Measurements from ENCODE around the gene DCAF17.
A peak's percentile ranks its signal among the peaks of the same experiment; 100 is the strongest.

DCAF17 gene, protein sequence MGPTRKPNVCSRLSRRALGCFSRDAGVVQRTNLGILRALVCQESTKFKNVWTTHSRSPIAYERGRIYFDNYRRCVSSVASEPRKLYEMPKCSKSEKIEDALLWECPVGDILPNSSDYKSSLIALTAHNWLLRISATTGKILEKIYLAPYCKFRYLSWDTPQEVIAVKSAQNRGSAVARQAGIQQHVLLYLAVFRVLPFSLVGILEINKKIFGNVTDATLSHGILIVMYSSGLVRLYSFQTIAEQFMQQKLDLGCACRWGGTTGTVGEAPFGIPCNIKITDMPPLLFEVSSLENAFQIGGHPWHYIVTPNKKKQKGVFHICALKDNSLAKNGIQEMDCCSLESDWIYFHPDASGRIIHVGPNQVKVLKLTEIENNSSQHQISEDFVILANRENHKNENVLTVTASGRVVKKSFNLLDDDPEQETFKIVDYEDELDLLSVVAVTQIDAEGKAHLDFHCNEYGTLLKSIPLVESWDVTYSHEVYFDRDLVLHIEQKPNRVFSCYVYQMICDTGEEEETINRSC

DNA sequence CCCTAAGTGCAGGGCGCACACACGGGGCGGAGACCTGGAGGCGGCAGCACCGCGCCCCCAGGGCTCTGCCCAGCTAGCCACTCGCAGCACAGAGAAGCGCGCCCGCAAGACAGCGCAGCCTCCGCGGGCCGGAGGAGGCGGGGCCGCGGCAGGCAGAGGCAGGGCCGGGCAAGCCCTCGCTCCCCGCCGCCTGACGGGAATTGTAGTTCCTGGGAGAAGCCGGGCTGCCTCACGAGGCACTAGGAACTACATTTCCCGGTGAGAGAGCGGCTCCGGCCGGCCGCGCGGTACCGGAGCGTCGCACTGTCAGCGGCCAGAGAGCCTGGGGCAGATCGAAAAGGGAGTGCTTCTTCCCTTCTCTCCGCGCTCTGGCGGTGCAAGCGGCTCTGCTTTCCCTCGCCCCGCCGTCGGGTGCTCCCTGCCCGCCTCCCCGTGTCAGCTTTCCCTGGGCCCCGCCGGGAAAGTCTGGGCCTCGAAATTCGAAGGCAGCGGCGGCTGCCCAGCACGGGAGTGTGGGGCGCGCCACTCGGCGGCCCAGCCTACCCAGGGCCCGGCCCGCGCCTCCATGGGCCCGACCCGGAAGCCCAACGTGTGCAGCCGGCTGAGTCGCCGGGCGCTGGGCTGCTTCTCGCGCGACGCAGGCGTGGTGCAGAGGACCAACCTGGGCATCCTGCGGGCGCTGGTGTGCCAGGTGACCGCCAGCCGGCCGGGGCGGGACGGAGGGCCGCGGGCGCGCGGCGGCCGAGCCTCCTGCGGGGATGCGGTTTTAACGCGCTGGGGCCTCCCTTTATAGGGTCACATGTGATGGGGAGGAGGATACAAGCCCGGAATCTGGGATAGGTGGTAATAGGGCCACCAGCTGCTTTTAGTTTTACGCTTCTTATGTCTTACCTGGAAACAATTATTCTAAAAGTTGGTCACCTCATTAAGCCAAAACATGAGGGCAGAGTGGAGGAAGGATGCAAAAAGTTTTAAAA is at the start of gene DCAF17:
Gene DCAF17 (plus strand): TSS at position 214 of the 977 bp plus-strand sequence. CDS start 352 bp downstream, at position 566.
- peak; percentile 95 for DNase-seq (ENCODE audit: low read depth, low spot score)
- no peak within 1 kb of the TSS for H3K27ac ChIP-seq (ENCODE audit: low read length)
- peaks cover 1% of the 10 kb centered on the region; the same call in 1 of the 2 replicates for H3K4me1 ChIP-seq (ENCODE audit: control insufficient read depth, insufficient read depth, low read length)
- WGBS (ENCODE audit: insufficient coverage, insufficient read length): no CpG with 5 or more reads among the region's 92 CpGs
- no peaks in the 10 kb centered on the region for H3K27me3 ChIP-seq (ENCODE audit: control insufficient read depth, insufficient read depth, low read length)
- H3K4me3 ChIP-seq (ENCODE audit: low read length): peak within 1 kb of the TSS; percentile 71
- peaks cover 3% of the 10 kb centered on the region; the same call in 1 of the 2 replicates for H3K36me3 ChIP-seq (ENCODE audit: control insufficient read depth, insufficient read depth, low read length)
- no peaks in the 10 kb centered on the region for H3K9me3 ChIP-seq (ENCODE audit: control insufficient read depth, insufficient read depth, low read length)

DNA sequence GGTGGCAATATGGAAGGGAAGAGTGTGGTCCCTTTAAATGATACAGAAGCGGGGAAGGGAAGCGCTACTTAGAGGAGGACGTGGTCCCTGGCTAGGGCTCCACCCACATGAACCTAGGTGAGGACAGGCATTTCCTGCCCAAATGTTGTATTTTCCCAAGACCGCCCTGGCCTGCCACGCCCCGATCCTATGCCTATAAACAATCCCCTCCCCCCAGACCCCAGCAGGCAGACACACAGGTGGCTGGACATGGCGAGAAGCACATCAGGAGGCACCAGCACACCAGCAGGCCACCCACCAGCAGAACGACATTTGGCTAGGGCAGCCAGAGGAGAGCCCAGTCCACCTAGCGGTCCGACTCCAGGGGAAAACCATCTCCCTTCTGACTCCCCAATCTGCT is 47.4 kb upstream of the DCAF17 start:
- WGBS (ENCODE audit: insufficient coverage, insufficient read length): no CpG with 5 or more reads among the region's 10 CpGs

DNA sequence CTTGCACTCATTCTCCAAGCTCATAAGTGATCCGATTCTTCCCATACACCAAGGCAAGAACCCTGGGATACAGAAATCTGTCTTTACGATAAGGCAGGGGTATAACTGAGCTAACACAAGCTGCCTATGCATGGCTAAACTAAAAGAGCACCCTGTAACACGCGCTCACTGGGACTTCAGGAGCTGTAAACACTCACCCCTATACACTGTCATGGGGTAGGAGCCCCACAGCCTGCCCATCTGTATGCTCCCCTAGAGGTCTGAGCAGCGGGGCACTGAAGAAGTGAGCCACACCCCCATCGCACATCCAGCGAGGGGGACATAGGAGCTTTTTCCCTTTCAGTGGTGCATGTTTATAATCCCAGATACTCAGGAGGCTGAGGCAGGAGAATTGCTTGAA is 47.0 kb upstream of the DCAF17 start:
- Histone ChIP-seq H3K36me3 (ENCODE audit: control insufficient read depth, insufficient read depth, low read length) (no peaks in the 10 kb centered on the region; the same call in 1 of the 2 replicates), H3K27me3 (ENCODE audit: control insufficient read depth, insufficient read depth, low read length) (no peaks in the 10 kb centered on the region), H3K9me3 (ENCODE audit: control insufficient read depth, insufficient read depth, low read length) (no peaks in the 10 kb centered on the region), H3K4me3 (ENCODE audit: low read length) (no peak overlapping the region), H3K27ac (ENCODE audit: low read length) (no peak overlapping the region), H3K4me1 (ENCODE audit: control insufficient read depth, insufficient read depth, low read length) (peaks cover 4% of the 10 kb centered on the region; the same call in 1 of the 2 replicates)
- DNase-seq (ENCODE audit: low read depth, low spot score): no peak
- no CpG with 5 or more reads among the region's 7 CpGs for WGBS (ENCODE audit: insufficient coverage, insufficient read length)

More for the DNA sequence above, 47.4 kb upstream of the DCAF17 start:
- Histone ChIP-seq H3K27me3 (ENCODE audit: control insufficient read depth, insufficient read depth, low read length) (no peaks in the 10 kb centered on the region), H3K36me3 (ENCODE audit: control insufficient read depth, insufficient read depth, low read length) (no peaks in the 10 kb centered on the region; the same call in 1 of the 2 replicates), H3K4me1 (ENCODE audit: control insufficient read depth, insufficient read depth, low read length) (peaks cover 4% of the 10 kb centered on the region; the same call in 1 of the 2 replicates), H3K9me3 (ENCODE audit: control insufficient read depth, insufficient read depth, low read length) (no peaks in the 10 kb centered on the region), H3K27ac (ENCODE audit: low read length) (no peak overlapping the region), H3K4me3 (ENCODE audit: low read length) (no peak overlapping the region)
- DNase-seq (ENCODE audit: low read depth, low spot score): no peak

DNA sequence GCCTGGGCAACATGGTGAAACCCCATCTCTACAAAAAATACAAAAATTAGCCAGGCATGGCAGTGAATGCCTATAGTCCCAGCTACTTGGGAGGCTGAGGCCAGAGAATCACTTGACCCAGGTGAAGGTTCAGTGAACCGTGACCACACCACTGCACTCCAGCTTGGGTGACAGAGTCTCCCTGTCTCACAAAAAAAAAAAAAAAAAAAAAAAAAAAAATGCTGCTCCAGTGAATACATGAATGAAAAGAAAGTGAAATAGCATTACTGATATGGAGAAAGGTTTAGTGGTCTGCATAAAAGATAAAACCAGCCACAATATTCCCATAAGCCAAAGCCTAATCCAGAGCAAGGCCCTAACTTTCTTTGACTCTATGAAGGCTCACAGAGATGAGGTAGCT is 44.7 kb upstream of the DCAF17 start:
- WGBS (ENCODE audit: insufficient coverage, insufficient read length): no CpG with 5 or more reads among the region's 1 CpG

DNA sequence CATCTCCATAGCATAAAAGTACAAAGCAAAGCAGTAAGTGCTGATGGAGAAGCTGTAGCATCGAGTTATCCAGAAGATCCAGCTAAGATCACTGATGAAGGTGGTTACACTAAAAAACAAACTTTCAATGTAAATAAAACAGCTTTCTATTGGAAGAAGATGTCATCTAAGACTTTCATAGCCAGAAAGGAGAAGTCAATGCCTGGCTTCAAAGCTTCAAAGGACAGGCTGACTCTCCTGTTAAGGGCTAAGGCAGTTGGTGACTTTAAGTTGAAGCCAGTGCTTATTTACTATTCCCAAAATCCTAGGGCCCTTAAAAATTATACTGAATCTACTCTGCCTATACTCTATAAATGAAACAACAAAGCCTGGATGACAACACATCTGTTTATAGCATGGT is 44.2 kb upstream of the DCAF17 start:
- H3K36me3 ChIP-seq (ENCODE audit: control insufficient read depth, insufficient read depth, low read length): no peaks in the 10 kb centered on the region; the same call in 1 of the 2 replicates
- no peak overlapping the region for H3K4me3 ChIP-seq (ENCODE audit: low read length)
- no peak for DNase-seq (ENCODE audit: low read depth, low spot score)
- H3K9me3 ChIP-seq (ENCODE audit: control insufficient read depth, insufficient read depth, low read length): no peaks in the 10 kb centered on the region
- no peak overlapping the region for H3K27ac ChIP-seq (ENCODE audit: low read length)
- no CpG with 5 or more reads among the region's 1 CpG for WGBS (ENCODE audit: insufficient coverage, insufficient read length)
- peaks cover 4% of the 10 kb centered on the region; the same call in 1 of the 2 replicates for H3K4me1 ChIP-seq (ENCODE audit: control insufficient read depth, insufficient read depth, low read length)
- no peaks in the 10 kb centered on the region for H3K27me3 ChIP-seq (ENCODE audit: control insufficient read depth, insufficient read depth, low read length)

More for the DNA sequence above, 44.7 kb upstream of the DCAF17 start:
- Histone ChIP-seq H3K27me3 (ENCODE audit: control insufficient read depth, insufficient read depth, low read length) (no peaks in the 10 kb centered on the region), H3K4me1 (ENCODE audit: control insufficient read depth, insufficient read depth, low read length) (peaks cover 4% of the 10 kb centered on the region; the same call in 1 of the 2 replicates), H3K9me3 (ENCODE audit: control insufficient read depth, insufficient read depth, low read length) (no peaks in the 10 kb centered on the region), H3K27ac (ENCODE audit: low read length) (no peak overlapping the region), H3K4me3 (ENCODE audit: low read length) (no peak overlapping the region), H3K36me3 (ENCODE audit: control insufficient read depth, insufficient read depth, low read length) (no peaks in the 10 kb centered on the region; the same call in 1 of the 2 replicates)
- DNase-seq (ENCODE audit: low read depth, low spot score): no peak

DNA sequence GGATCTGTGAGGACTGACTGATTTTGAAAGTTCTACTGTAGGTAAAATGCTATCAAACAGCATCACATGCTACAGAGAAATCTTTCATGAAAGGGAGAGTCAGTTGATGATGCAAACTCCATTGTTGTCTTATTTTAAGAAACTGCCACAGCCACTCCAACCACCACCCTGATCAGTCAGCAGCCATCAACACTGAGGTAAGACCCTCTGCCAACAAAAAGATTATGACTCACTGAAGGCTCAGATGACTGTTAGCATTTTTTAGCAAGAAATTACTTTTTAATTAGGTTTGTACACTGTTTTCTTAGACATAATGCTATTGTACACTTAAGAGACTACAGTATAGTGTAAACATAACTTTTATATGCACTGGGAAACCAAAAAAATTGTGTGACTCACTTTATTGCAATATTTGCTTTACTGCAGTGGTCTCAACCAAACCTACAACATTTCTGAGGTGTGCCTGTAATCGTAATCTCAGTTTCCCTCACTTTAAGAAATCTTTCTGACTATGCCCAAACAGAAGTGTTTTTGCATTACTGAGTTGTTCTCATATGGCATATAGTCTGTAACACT is 43.0 kb upstream of the DCAF17 start:
- no peaks in the 10 kb centered on the region; the same call in 1 of the 2 replicates for H3K36me3 ChIP-seq (ENCODE audit: control insufficient read depth, insufficient read depth, low read length)
- peaks cover 3% of the 10 kb centered on the region; the same call in 1 of the 2 replicates for H3K4me1 ChIP-seq (ENCODE audit: control insufficient read depth, insufficient read depth, low read length)
- H3K27me3 ChIP-seq (ENCODE audit: control insufficient read depth, insufficient read depth, low read length): no peaks in the 10 kb centered on the region
- no peak overlapping the region for H3K27ac ChIP-seq (ENCODE audit: low read length)
- DNase-seq (ENCODE audit: low read depth, low spot score): no peak
- H3K9me3 ChIP-seq (ENCODE audit: control insufficient read depth, insufficient read depth, low read length): no peaks in the 10 kb centered on the region
- no peak overlapping the region for H3K4me3 ChIP-seq (ENCODE audit: low read length)
- WGBS (ENCODE audit: insufficient coverage, insufficient read length): no CpG with 5 or more reads among the region's 1 CpG

DNA sequence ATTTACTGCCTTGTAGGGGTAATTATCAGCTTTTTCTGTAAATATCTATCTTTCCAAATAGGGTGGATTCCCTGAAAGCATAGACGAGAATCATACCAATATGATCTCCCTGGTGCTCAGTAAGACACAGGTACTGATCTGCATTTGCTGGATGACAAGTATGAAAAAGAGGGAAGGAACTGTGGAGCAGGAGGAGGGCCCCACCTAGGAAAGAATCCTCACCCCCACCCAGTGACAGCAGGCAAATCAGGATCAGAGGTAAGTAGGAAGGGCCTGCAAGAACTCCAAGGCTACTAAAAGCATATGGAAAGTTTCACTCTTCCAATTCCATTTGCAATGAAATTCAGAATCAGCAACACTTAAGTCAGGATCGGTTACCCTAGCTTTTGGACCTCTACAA is 42.5 kb upstream of the DCAF17 start:
- Histone ChIP-seq H3K27me3 (ENCODE audit: control insufficient read depth, insufficient read depth, low read length) (no peaks in the 10 kb centered on the region), H3K36me3 (ENCODE audit: control insufficient read depth, insufficient read depth, low read length) (no peaks in the 10 kb centered on the region; the same call in 1 of the 2 replicates), H3K4me3 (ENCODE audit: low read length) (no peak overlapping the region), H3K27ac (ENCODE audit: low read length) (no peak overlapping the region), H3K9me3 (ENCODE audit: control insufficient read depth, insufficient read depth, low read length) (no peaks in the 10 kb centered on the region), H3K4me1 (ENCODE audit: control insufficient read depth, insufficient read depth, low read length) (peaks cover 3% of the 10 kb centered on the region; the same call in 1 of the 2 replicates)
- no peak for DNase-seq (ENCODE audit: low read depth, low spot score)
- WGBS (ENCODE audit: insufficient coverage, insufficient read length): no CpG with 5 or more reads among the region's 2 CpGs

DNA sequence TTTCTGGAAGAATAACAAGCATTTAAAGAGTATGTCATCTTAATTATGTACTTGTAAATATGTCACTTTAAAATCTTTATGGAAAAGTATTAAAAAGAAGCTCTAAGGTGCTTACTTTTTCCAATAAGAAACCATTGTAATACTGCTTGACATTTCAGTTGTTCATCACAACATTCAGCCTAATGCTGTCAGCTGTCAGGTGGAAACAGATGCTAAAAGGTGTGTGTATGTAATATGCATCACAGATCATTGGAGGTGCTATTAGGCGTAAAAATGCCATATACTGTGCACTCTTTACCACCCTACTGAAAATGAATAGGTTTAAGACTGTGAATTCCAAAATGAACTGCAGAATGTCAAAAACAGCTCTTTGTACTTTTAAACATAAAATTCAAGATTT is 40.5 kb upstream of the DCAF17 start:
- Histone ChIP-seq H3K36me3 (ENCODE audit: control insufficient read depth, insufficient read depth, low read length) (no peaks in the 10 kb centered on the region; the same call in 1 of the 2 replicates), H3K4me1 (ENCODE audit: control insufficient read depth, insufficient read depth, low read length) (no peaks in the 10 kb centered on the region; the same call in 1 of the 2 replicates), H3K4me3 (ENCODE audit: low read length) (no peak overlapping the region), H3K27ac (ENCODE audit: low read length) (no peak overlapping the region), H3K9me3 (ENCODE audit: control insufficient read depth, insufficient read depth, low read length) (no peaks in the 10 kb centered on the region), H3K27me3 (ENCODE audit: control insufficient read depth, insufficient read depth, low read length) (no peaks in the 10 kb centered on the region)
- no CpG with 5 or more reads among the region's 1 CpG for WGBS (ENCODE audit: insufficient coverage, insufficient read length)
- no peak for DNase-seq (ENCODE audit: low read depth, low spot score)

DNA sequence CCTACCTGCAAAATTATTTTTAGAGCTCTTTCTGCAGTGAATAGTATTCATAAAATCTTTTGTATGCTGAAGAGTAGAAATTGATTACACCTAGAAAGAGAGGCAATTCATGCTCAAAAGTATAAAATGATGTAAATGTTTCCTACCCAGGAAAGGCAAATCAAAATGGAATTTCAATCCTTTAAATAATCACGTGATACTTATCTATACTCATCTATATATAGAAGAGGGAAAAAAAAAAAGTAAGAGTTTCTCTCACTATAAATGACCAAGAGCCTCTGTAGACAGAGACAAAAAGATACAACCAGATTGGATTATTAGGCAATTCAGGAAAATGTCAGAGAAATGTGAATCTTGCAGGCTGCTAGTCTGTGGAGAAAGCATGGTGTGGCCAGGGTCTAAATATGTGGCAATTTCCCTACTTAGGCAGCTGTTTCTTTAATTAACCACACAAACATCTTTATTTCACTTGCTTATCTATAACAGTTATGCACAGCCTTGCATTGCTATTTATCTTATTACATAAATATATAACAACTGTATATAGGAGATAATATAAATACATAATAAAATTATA is 39.8 kb upstream of the DCAF17 start:
- no CpG with 5 or more reads among the region's 1 CpG for WGBS (ENCODE audit: insufficient coverage, insufficient read length)

More for the DNA sequence above, 39.8 kb upstream of the DCAF17 start:
- Histone ChIP-seq H3K27ac (ENCODE audit: low read length) (no peak overlapping the region), H3K27me3 (ENCODE audit: control insufficient read depth, insufficient read depth, low read length) (no peaks in the 10 kb centered on the region), H3K36me3 (ENCODE audit: control insufficient read depth, insufficient read depth, low read length) (no peaks in the 10 kb centered on the region; the same call in 1 of the 2 replicates), H3K4me3 (ENCODE audit: low read length) (no peak overlapping the region), H3K9me3 (ENCODE audit: control insufficient read depth, insufficient read depth, low read length) (no peaks in the 10 kb centered on the region), H3K4me1 (ENCODE audit: control insufficient read depth, insufficient read depth, low read length) (no peaks in the 10 kb centered on the region; the same call in 1 of the 2 replicates)
- DNase-seq (ENCODE audit: low read depth, low spot score): no peak
